HepG2 (cell line): ENCODE measurements around the gene TMEM255B. TPM values are rescaled to one million over a fixed set of nuclear protein-coding genes. Genes with fewer than 3 reads are reported as not detected.

ENCODE experiments used
- ATAC-seq: fragments of 200-7000 bp; cut with Tn5 transposase; 3 replicates; pipeline ENCODE4 v1.9.1; 2020; ENCODE audit warnings: mild to moderate bottlenecking, moderate library complexity
- BruUV-seq: library from RNA; stranded (reverse); fragments of 400-500 nt; replicated peaks from 2 replicates; lab custom pipeline; 2021; lab: Mats Ljungman, UMichigan
- CTCF ChIA-PET: fragments of 300-600 bp; formaldehyde crosslinking; extraction: SDS; loops from one replicate; lab custom pipeline; 2021; ENCODE audit warnings: low total read pairs, inconsistent platforms, low intra/inter-chr PET ratio; lab: Yijun Ruan, JAX
- POLR2A ChIA-PET: fragments of 350-600 bp; sonication (Branson Sonifier 250); formaldehyde crosslinking; loops from one replicate; lab custom pipeline; 2020; ENCODE audit warnings: antibody characterized with exemption, inconsistent platforms; lab: Yijun Ruan, JAX
- DNase-seq: peaks from one replicate; pipeline ENCODE4 v3.0.0-alpha.2; 2015; ENCODE audit warnings: low spot score
- FAIRE-seq: peaks from 3 replicates; lab custom pipeline; 2011; peaks lifted over from hg19 to GRCh38; lab: Jason Lieb, UNC
- H2AFZ ChIP-seq: one replicate; pipeline ENCODE4 v1.6.1; 2011; ENCODE audit warnings: low read length, inconsistent platforms
- H3K27ac ChIP-seq: fragments of 300-600 bp; 3 replicates; pipeline ENCODE4 v1.8.0; 2011; ENCODE audit warnings: mixed run types, mild to moderate bottlenecking, mixed read lengths, low read length, inconsistent platforms; ENCODE audit not compliant: insufficient read depth; ENCODE audit errors: extremely low read length
- H3K27me3 ChIP-seq, 2 experiments: fragments of 200-600 bp in 1 of 2; 2 replicates in 1 of 2; 3 replicates in 1 of 2; pipeline versions ENCODE4 v1.6.0 to v1.8.0; 2011; ENCODE audit warnings: low read length in 2 of 2, mild to moderate bottlenecking in 2 of 2, moderate library complexity in 2 of 2, inconsistent platforms in 1 of 2; ENCODE audit not compliant: insufficient read depth in 2 of 2, control insufficient read depth in 1 of 2
- H3K36me3 ChIP-seq, 2 experiments: fragments of 200-600 bp in 1 of 2; replicated peaks in 1 of 2; 2 replicates in 1 of 2; 3 replicates in 1 of 2; pipeline versions ENCODE4 v1.5.1 to v1.8.0; 2011; ENCODE audit warnings: low read length in 2 of 2, inconsistent platforms in 1 of 2; ENCODE audit not compliant: insufficient read depth in 2 of 2, control insufficient read depth in 1 of 2
- H3K4me1 ChIP-seq: 2 replicates; pipeline ENCODE4 v1.5.1; 2012; ENCODE audit warnings: low read length, inconsistent platforms; ENCODE audit not compliant: insufficient read depth
- H3K4me2 ChIP-seq: 2 replicates; pipeline ENCODE4 v1.6.0; 2011; ENCODE audit warnings: low read depth, low read length, inconsistent platforms
- H3K4me3 ChIP-seq, 3 experiments: fragments of 200-600 bp in 1 of 3; sonication (generic), shearing (Covaris generic) in 1 of 3; replicated peaks in 1 of 3; 2 replicates each; pipeline ENCODE4 v1.5.1; 2011 to 2016; ENCODE audit warnings: low read length in 3 of 3, inconsistent platforms in 2 of 3, low read depth in 2 of 3, mild to moderate bottlenecking in 2 of 3, control low read depth in 1 of 3, mixed read lengths in 1 of 3; ENCODE audit not compliant: insufficient read depth in 1 of 3
- H3K79me2 ChIP-seq: one replicate; pipeline ENCODE4 v1.6.1; 2011; ENCODE audit warnings: low read length, inconsistent platforms; ENCODE audit not compliant: insufficient read depth
- H3K9ac ChIP-seq: 2 replicates; pipeline ENCODE4 v1.6.0; 2011; ENCODE audit warnings: mild to moderate bottlenecking, low read depth, low read length, inconsistent platforms; ENCODE audit not compliant: insufficient read depth
- H3K9me3 ChIP-seq: 2 replicates; pipeline ENCODE4 v1.5.1; 2012; ENCODE audit warnings: mild to moderate bottlenecking, low read length
- H4K20me1 ChIP-seq: 2 replicates; pipeline ENCODE4 v1.6.0; 2011; ENCODE audit warnings: inconsistent platforms, mild to moderate bottlenecking, low read length, moderate library complexity; ENCODE audit not compliant: insufficient read depth
- DZIP1 ChIP-seq: sonication (generic); formaldehyde crosslinking; IDR thresholded peaks from 2 replicates; pipeline ENCODE4 v1.5.0; 2020; ENCODE audit warnings: mild to moderate bottlenecking, missing genetic modification reagents
- MEIS2 ChIP-seq: sonication (generic); formaldehyde crosslinking; IDR thresholded peaks from 2 replicates; pipeline ENCODE4 v1.9.0; 2021; ENCODE audit warnings: mild to moderate bottlenecking, missing genetic modification reagents
- NR1H2 ChIP-seq: sonication (generic); formaldehyde crosslinking; IDR thresholded peaks from 2 replicates; pipeline ENCODE4 v1.8.1; 2022; ENCODE audit warnings: low read depth, missing genetic modification reagents, borderline replicate concordance
- RAD21 ChIP-seq: fragments of 450-650 bp; formaldehyde crosslinking; IDR thresholded peaks from 2 replicates; pipeline ENCODE4 v1.5.0; 2020; ENCODE audit warnings: mild to moderate bottlenecking
- RFXAP ChIP-seq: sonication (generic); formaldehyde crosslinking; IDR thresholded peaks from 2 replicates; pipeline ENCODE4 v1.4.0; 2020; ENCODE audit warnings: missing genetic modification reagents, borderline replicate concordance
- TIGD3 ChIP-seq: sonication (generic); formaldehyde crosslinking; IDR thresholded peaks from 2 replicates; pipeline ENCODE4 v1.5.1; 2020; ENCODE audit warnings: mild to moderate bottlenecking, missing genetic modification reagents, borderline replicate concordance
- ZFP36L1 ChIP-seq: sonication (generic); formaldehyde crosslinking; IDR thresholded peaks from 2 replicates; pipeline ENCODE4 v1.8.0; 2022; ENCODE audit warnings: mild to moderate bottlenecking, missing genetic modification reagents, moderate library complexity
- ZNF207 ChIP-seq: fragments of 450-650 bp; IDR thresholded peaks from 2 replicates; pipeline ENCODE4 v1.6.1; 2016; ENCODE audit warnings: antibody characterized with exemption, borderline replicate concordance
- ZNF446 ChIP-seq: sonication (generic); formaldehyde crosslinking; IDR thresholded peaks from 2 replicates; pipeline ENCODE4 v1.5.0; 2020; ENCODE audit warnings: mild to moderate bottlenecking, missing genetic modification reagents
- ZNF547 ChIP-seq: sonication (generic); formaldehyde crosslinking; IDR thresholded peaks from 2 replicates; pipeline ENCODE4 v1.5.1; 2020; ENCODE audit warnings: mild to moderate bottlenecking, missing genetic modification reagents
- ZNF552 ChIP-seq: sonication (generic); formaldehyde crosslinking; IDR thresholded peaks from 2 replicates; pipeline ENCODE4 v1.9.0; 2022; ENCODE audit warnings: missing genetic modification reagents, mild to moderate bottlenecking, borderline replicate concordance
- ZNF75D ChIP-seq: sonication (generic); formaldehyde crosslinking; IDR thresholded peaks from 2 replicates; pipeline ENCODE4 v1.8.1; 2023; ENCODE audit warnings: missing genetic modification reagents, mild to moderate bottlenecking, borderline replicate concordance
- ZNF788 ChIP-seq: sonication (generic); formaldehyde crosslinking; IDR thresholded peaks from 2 replicates; pipeline ENCODE4 v1.5.0; 2020; ENCODE audit warnings: mild to moderate bottlenecking, missing genetic modification reagents, borderline replicate concordance
- WGBS: methylation state at CpG from one replicate; pipeline ENCODE4 v1.1.6; 2017; ENCODE audit warnings: low lambda C conversion rate; 5-methylcytosine and 5-hydroxymethylcytosine counted together
- in situ Hi-C: cut with HindIII; loops from 2 replicates; pipeline ENCODE4 v1.10.0; 2017; ENCODE audit warnings: low pct_unique_long_range_greater_than_20kb; ENCODE audit not compliant: extremely low pct_ligation_motif_present
- intact Hi-C: fragments of 100-400 bp; cut with micrococcal nuclease; formaldehyde crosslinking; loops from one replicate; pipeline ENCODE4 v1.10.0; 2022; ENCODE audit not compliant: unreplicated experiment
- polyA plus RNA-seq, 8 experiments: library from polyadenylated mRNA; depleted of rRNA in 3 of 8; stranded (reverse) in 7 of 8; unstranded in 1 of 8; fragments of >200 nt; fragmentation: Illumina TruSeq in 4 of 8; extraction: Trizol in 4 of 8; gene quantifications; 2 replicates each; pipeline versions ENCODE4 v1.2.1 to v1.2.3, GENCODE V29; 2011 to 2016; ENCODE audit warnings: low read depth in 4 of 8, missing spikeins in 1 of 8, mixed read lengths in 1 of 8; ENCODE audit not compliant: insufficient read depth in 1 of 8
- total RNA-seq, 5 experiments: library from RNA; depleted of rRNA; stranded (reverse); fragments of >200 nt; fragmentation: Illumina TruSeq; extraction: Trizol; gene quantifications; 2 replicates each; pipeline ENCODE4 v1.2.3, GENCODE V29; 2016; ENCODE audit warnings: low read depth in 1 of 5

The TMEM255B gene
- total and polyA plus RNA-seq, 2 of the 13 experiments (the other 11 are each of a cell fraction or from before 2014, with no cell fraction given), result not detected

GRCh38 chr13:113743366-113744195, 15.4 kb upstream of the TMEM255B start (continued):
- TF ChIP-seq DZIP1 (CRISPR knock-in tag) (no peak), RFXAP (CRISPR knock-in tag) (no peak), RAD21 (CRISPR knock-in tag) (no peak), MEIS2 (no peak)
- TF ChIP-seq, all 625 proteins: peak for 0

- Histone ChIP-seq H3K4me3 (no peak overlapping the region), H3K36me3 (no peaks in the 10 kb centered on the region), H3K79me2 (no peaks in the 10 kb centered on the region), H3K27ac (no peak overlapping the region), H3K9ac (no peak overlapping the region), H3K27me3 (no peaks in the 10 kb centered on the region; a peak in 2 of 5 replicates), H3K4me2 (0 out of 2 replicates have a peak overlapping the region, but pooled peaks have one; percentile 20), H4K20me1 (no peaks in the 10 kb centered on the region), H3K4me1 (peaks cover 74% of the 10 kb centered on the region), H3K9me3 (no peaks in the 10 kb centered on the region), H2AFZ (no peak overlapping the region)
- WGBS, result 78% methylated on average over 20 of the region's 21 CpGs
- DNase-seq (no peak), ATAC-seq (no peak), FAIRE-seq (no peak)
- in situ Hi-C loops, result no loop called here
- no TSS peak for BruUV-seq
- CTCF ChIA-PET, result no interaction called here
- POLR2A ChIA-PET, result no interaction called here
- intact Hi-C loops, result no loop called here
- no peak for TF ChIP-seq ZNF446 (CRISPR knock-in tag)
- TF ChIP-seq ZNF207, result no peak
- no peak for TF ChIP-seq ZFP36L1
- no peak for TF ChIP-seq ZNF547
- no peak for TF ChIP-seq ZNF788 (CRISPR knock-in tag)
- no peak for TF ChIP-seq ZNF75D
- no peak for TF ChIP-seq ZNF552 (CRISPR knock-in tag)
- no peak for TF ChIP-seq TIGD3 (CRISPR knock-in tag)
- no peak for TF ChIP-seq NR1H2 (CRISPR knock-in tag)
These were observed 14.6 kb upstream of the TMEM255B start for GRCh38 chr13:113744197-113745000.
